Measurements from ENCODE around the gene MARK3. TPM values are rescaled to one million over a fixed set of nuclear protein-coding genes. Genes with fewer than 3 reads are reported as not detected.

Gene MARK3
- total RNA-seq, 1 experiment from 2014 or later = 72.5 TPM

DNA sequence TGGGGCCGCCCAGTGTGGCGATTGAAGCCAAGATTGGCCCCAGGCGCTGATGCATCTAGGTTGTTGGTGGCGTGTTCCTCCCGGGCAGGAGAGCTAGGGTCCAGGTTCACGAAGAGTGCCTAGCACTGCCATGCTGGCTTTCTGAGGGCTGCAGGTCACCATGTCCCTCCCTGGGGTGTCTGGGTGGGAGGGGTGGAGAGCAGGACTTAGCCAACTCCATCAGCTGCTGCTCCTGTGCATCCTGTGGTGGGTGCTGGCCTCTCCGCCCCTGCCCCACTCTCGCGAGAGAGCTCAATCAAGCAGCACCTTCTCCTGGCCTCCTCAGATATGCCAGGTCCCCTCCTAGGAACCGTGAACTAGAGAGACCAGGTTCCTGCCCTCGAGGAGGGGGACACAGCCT lies 145.6 kb downstream of the MARK3 start:
- Histone ChIP-seq H4K20me1 (ENCODE audit: insufficient read depth) (no peaks in the 10 kb centered on the region), H3K4me3 (replicated peaks in 1 of 2; ENCODE audit: low read depth in 1 of 2, low read length in 2 of 2) (no peak overlapping the region), H3K79me2 (ENCODE audit: insufficient read depth, low read length) (peaks cover 30% of the 10 kb centered on the region), H3K9me3 (ENCODE audit: control insufficient read depth in 1 of 2, insufficient read depth in 1 of 2, low read depth in 1 of 2, low read length in 2 of 2) (no peaks in the 10 kb centered on the region), H3K36me3 (ENCODE audit: control insufficient read depth in 1 of 2, insufficient read depth in 2 of 2, low read length in 2 of 2) (peaks cover 0 to 17% of the 10 kb centered on the region in 2 experiments; a peak in 2 of 4 replicates), H3K9ac (ENCODE audit: low read length) (no peak overlapping the region), H3K27ac (ENCODE audit: low read depth, low read length) (no peak overlapping the region), H3K4me2 (ENCODE audit: low read length) (peak overlapping the region; percentile 96), H3K9me2 (ENCODE audit: insufficient read depth) (no peaks in the 10 kb centered on the region), H3K27me3 (ENCODE audit: insufficient read depth, low read length) (no peaks in the 10 kb centered on the region), H2AFZ (ENCODE audit: low read depth, low read length, poor library complexity, severe bottlenecking) (no peak overlapping the region), H3K4me1 (ENCODE audit: control insufficient read depth in 1 of 2, insufficient read depth in 2 of 2, low read length in 2 of 2) (peaks cover 10 to 28% of the 10 kb centered on the region in 2 experiments; a peak in 3 of 4 replicates)
- CTCF ChIA-PET = interaction anchor here (1.3 kb wide), 1 partner anchor 9 kb away, joined by 3 read pairs; no protein-coding TSS in a partner anchor
- RAD21 ChIA-PET (ENCODE audit: low non-redundant PET in 1 of 2, low total read pairs in 2 of 2, uncharacterized antibody in 2 of 2, unreplicated experiment in 2 of 2) = no interaction called here
- POLR2A ChIA-PET = interaction anchor here (1.2 kb wide), 1 partner anchor 10 kb away, joined by 5 read pairs; no protein-coding TSS in a partner anchor
- DNase-seq (ENCODE audit: low read depth, low spot score) (no peak), ATAC-seq (no peak)
- TF ChIP-seq SIN3A (IDR thresholded peaks at IDR 0.05; ENCODE audit: low read depth) = no peak
- no peak for TF ChIP-seq ELF1 (IDR thresholded peaks at IDR 0.05; ENCODE audit: borderline replicate concordance, low read depth)
- no peak for TF ChIP-seq CBX3 (IDR thresholded peaks at IDR 0.05; ENCODE audit: low read depth)
- TF ChIP-seq, protein P1, sequence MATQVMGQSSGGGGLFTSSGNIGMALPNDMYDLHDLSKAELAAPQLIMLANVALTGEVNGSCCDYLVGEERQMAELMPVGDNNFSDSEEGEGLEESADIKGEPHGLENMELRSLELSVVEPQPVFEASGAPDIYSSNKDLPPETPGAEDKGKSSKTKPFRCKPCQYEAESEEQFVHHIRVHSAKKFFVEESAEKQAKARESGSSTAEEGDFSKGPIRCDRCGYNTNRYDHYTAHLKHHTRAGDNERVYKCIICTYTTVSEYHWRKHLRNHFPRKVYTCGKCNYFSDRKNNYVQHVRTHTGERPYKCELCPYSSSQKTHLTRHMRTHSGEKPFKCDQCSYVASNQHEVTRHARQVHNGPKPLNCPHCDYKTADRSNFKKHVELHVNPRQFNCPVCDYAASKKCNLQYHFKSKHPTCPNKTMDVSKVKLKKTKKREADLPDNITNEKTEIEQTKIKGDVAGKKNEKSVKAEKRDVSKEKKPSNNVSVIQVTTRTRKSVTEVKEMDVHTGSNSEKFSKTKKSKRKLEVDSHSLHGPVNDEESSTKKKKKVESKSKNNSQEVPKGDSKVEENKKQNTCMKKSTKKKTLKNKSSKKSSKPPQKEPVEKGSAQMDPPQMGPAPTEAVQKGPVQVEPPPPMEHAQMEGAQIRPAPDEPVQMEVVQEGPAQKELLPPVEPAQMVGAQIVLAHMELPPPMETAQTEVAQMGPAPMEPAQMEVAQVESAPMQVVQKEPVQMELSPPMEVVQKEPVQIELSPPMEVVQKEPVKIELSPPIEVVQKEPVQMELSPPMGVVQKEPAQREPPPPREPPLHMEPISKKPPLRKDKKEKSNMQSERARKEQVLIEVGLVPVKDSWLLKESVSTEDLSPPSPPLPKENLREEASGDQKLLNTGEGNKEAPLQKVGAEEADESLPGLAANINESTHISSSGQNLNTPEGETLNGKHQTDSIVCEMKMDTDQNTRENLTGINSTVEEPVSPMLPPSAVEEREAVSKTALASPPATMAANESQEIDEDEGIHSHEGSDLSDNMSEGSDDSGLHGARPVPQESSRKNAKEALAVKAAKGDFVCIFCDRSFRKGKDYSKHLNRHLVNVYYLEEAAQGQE (IDR thresholded peaks at IDR 0.05; ENCODE audit: low read depth) = no peak
- no TSS peak for BruUV-seq (replicated peaks)
- intact Hi-C loops (cut with micrococcal nuclease) = no loop called here
